Body of pancreas (tissue), 4 donors: ENCODE measurements around the gene NFIC.

Experiments
- POLR2A ChIP-seq, 3 donors: fragments of 450-650 bp; IDR thresholded peaks; one replicate each; pipeline ENCODE4 v1.6.1; 2016; ENCODE audit warnings: antibody characterized with exemption in 3 of 3, mild to moderate bottlenecking in 2 of 3
- TF ChIP-seq, protein P1 (sequence below), 7 experiments: fragments of 450-650 bp in 4 of 7; fragments of 200-600 bp in 3 of 7; sonication (generic) in 3 of 7; IDR thresholded peaks; one replicate each; pipeline ENCODE4 v1.5.1; 2016 to 2019; ENCODE audit warnings: antibody characterized with exemption in 7 of 7

DNA sequence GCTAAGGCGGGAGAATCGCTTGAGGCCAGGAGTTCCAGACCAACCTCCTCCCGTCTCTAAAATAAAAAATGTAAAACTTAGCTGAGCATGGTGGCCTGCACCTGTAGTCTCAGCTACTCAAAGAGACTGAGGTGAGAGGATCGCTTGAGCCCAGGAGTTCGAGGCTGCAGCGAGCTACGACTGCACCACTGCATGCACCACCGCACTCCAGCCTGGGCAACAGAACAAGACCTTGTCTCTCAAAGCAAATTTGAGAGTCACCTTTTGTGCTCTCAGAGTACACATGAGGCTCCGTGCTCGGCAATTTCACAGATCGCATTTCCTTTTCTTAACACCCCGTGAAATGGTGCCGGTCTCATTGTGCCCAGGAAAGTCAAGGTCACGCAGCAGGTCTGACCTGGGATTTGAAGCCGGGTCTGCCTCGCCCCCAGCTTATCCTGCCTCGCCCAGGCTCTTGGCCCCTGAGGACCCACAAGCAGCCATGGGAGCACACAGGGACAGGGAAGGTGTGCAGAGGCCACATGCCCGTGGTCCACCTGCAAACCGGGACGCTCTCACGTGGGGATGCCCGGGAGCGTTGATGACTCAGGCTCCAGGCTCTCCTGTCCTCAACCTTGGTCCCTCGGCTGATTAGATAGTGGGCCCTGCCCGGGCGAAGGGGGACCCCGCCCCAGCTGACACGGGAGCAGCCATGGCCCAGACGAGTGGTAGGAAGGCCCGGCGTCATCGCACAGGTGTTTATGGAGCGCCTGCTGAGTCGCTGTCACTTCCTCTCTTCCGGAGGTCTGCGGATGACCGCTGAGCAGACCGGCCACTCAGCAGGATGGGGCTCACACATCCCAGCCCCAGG, 115.1 kb downstream of the NFIC start:
- TF ChIP-seq POLR2A (IDR thresholded peaks at IDR 0.05) = no peak
- TF ChIP-seq, protein P1, sequence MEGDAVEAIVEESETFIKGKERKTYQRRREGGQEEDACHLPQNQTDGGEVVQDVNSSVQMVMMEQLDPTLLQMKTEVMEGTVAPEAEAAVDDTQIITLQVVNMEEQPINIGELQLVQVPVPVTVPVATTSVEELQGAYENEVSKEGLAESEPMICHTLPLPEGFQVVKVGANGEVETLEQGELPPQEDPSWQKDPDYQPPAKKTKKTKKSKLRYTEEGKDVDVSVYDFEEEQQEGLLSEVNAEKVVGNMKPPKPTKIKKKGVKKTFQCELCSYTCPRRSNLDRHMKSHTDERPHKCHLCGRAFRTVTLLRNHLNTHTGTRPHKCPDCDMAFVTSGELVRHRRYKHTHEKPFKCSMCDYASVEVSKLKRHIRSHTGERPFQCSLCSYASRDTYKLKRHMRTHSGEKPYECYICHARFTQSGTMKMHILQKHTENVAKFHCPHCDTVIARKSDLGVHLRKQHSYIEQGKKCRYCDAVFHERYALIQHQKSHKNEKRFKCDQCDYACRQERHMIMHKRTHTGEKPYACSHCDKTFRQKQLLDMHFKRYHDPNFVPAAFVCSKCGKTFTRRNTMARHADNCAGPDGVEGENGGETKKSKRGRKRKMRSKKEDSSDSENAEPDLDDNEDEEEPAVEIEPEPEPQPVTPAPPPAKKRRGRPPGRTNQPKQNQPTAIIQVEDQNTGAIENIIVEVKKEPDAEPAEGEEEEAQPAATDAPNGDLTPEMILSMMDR (IDR thresholded peaks at IDR 0.05) = no peak
